Measurements from ENCODE around the gene XKRX. TPM values are rescaled to one million over a fixed set of nuclear protein-coding genes. Genes with fewer than 3 reads are reported as not detected.

The XKRX gene
- total RNA-seq, 1 donor from 2014 or later = not detected

GRCh38 chrX:100870527-100870926 is 58.2 kb downstream of the XKRX start:
- Histone ChIP-seq H3K27ac (no peak overlapping the region), H3K4me3 (no peak overlapping the region), H3K9me3 (no peaks in the 10 kb centered on the region), H3K27me3 (no peaks in the 10 kb centered on the region), H3K4me1 (no peaks in the 10 kb centered on the region), H3K36me3 (no peaks in the 10 kb centered on the region)
- TF ChIP-seq CTCF (IDR thresholded peaks at IDR 0.05) = no peak
- DNase-seq (ENCODE audit: low spot score in 2 of 2) = no peak
- intact Hi-C loops (cut with DNase I) = no loop called here

GRCh38 chrX:100868273-100868672 is 60.4 kb downstream of the XKRX start:
- DNase-seq (ENCODE audit: low spot score in 2 of 2) = no peak
- H3K9me3 ChIP-seq = no peaks in the 10 kb centered on the region
- intact Hi-C loops (cut with DNase I) = no loop called here
- TF ChIP-seq CTCF (IDR thresholded peaks at IDR 0.05) = no peak
- no peaks in the 10 kb centered on the region for H3K27me3 ChIP-seq
- H3K4me1 ChIP-seq = no peaks in the 10 kb centered on the region
- no peak overlapping the region for H3K27ac ChIP-seq
- H3K36me3 ChIP-seq = no peaks in the 10 kb centered on the region
- H3K4me3 ChIP-seq = no peak overlapping the region

- intact Hi-C loops (cut with DNase I) = no loop called here
- H3K36me3 ChIP-seq = no peaks in the 10 kb centered on the region
- TF ChIP-seq CTCF (IDR thresholded peaks at IDR 0.05) = no peak
- no peak for DNase-seq (ENCODE audit: low spot score in 2 of 2)
- no peak overlapping the region for H3K27ac ChIP-seq
- H3K27me3 ChIP-seq = no peaks in the 10 kb centered on the region
- H3K9me3 ChIP-seq = no peaks in the 10 kb centered on the region
- H3K4me3 ChIP-seq = no peak overlapping the region
- no peaks in the 10 kb centered on the region for H3K4me1 ChIP-seq
Observed at GRCh38 chrX:100864657-100865391, 63.9 kb downstream of the XKRX start.

Other genes with a start within 250 kb of the XKRX start
- 2.1 TPM for gene SYTL4, start 196.8 kb downstream of the XKRX start, total RNA-seq
- gene CSTF2, start 108.5 kb downstream of the XKRX start, total RNA-seq = 1.1 TPM
- not detected for gene NOX1, start 54.6 kb downstream of the XKRX start, total RNA-seq
- not detected for gene ARL13A, start 40.8 kb upstream of the XKRX start, total RNA-seq
- gene TRMT2B, start 123.2 kb upstream of the XKRX start, total RNA-seq = 4.5 TPM
- gene TMEM35A, start 150.0 kb upstream of the XKRX start, total RNA-seq = not detected
- gene CENPI, start 169.3 kb upstream of the XKRX start, total RNA-seq = not detected